Neural progenitor cell (in vitro differentiated cells): Measurements from ENCODE around the gene ARHGAP40. TPM values are rescaled to one million over a fixed set of nuclear protein-coding genes. Genes with fewer than 3 reads are reported as not detected.

Experiments
- DNase-seq: peaks from one replicate; pipeline ENCODE4 v3.0.0-alpha.2; 2016; ENCODE audit warnings: low spot score
- H2AFZ ChIP-seq: fragments of 200-600 bp; sonication (generic); replicated peaks from 2 replicates; pipeline ENCODE4 v1.6.1; 2016; ENCODE audit warnings: antibody characterized with exemption
- H3F3A ChIP-seq: fragments of 200-600 bp; sonication (generic); 2 replicates; pipeline ENCODE4 v1.6.1; 2016; ENCODE audit warnings: antibody characterized with exemption, low read depth
- H3K27ac ChIP-seq: fragments of 200-600 bp; sonication (generic); 2 replicates; pipeline ENCODE4 v1.5.1; 2016; ENCODE audit warnings: mild to moderate bottlenecking
- H3K27me3 ChIP-seq: fragments of 200-600 bp; sonication (generic); 2 replicates; pipeline ENCODE4 v1.6.1; 2016; ENCODE audit warnings: mild to moderate bottlenecking, moderate library complexity
- H3K36me3 ChIP-seq: fragments of 200-600 bp; sonication (generic); 2 replicates; pipeline ENCODE4 v1.5.1; 2016
- H3K4me1 ChIP-seq: fragments of 200-600 bp; sonication (generic); 2 replicates; pipeline ENCODE4 v1.6.1; 2016; ENCODE audit warnings: mixed run types
- H3K4me2 ChIP-seq: fragments of 200-600 bp; sonication (generic); 2 replicates; pipeline ENCODE4 v1.6.1; 2016
- H3K4me3 ChIP-seq: fragments of 200-600 bp; sonication (generic); 2 replicates; pipeline ENCODE4 v1.5.1; 2016
- H3K79me2 ChIP-seq: fragments of 200-600 bp; sonication (generic); 2 replicates; pipeline ENCODE4 v1.6.1; 2016; ENCODE audit warnings: low read depth
- H3K9ac ChIP-seq: fragments of 200-600 bp; sonication (generic); 2 replicates; pipeline ENCODE4 v1.6.1; 2016
- H3K9me3 ChIP-seq: fragments of 200-600 bp; sonication (generic); 2 replicates; pipeline ENCODE4 v1.5.1; 2016; ENCODE audit warnings: low read depth
- H4K20me1 ChIP-seq: fragments of 200-600 bp; sonication (generic); 2 replicates; pipeline ENCODE4 v1.6.1; 2016; ENCODE audit warnings: low read depth
- H3K27ac Mint-ChIP-seq: 3 replicates; pipeline ENCODE4 v1.8.0; 2021; ENCODE audit warnings: mixed read lengths
- H3K27me3 Mint-ChIP-seq: 2 replicates; pipeline ENCODE4 v1.8.0; 2022; ENCODE audit warnings: low read depth, mild to moderate bottlenecking, inconsistent platforms, moderate library complexity, mixed read lengths; ENCODE audit not compliant: insufficient read depth
- H3K36me3 Mint-ChIP-seq: 3 replicates; pipeline ENCODE4 v1.8.0; 2021; ENCODE audit warnings: mixed read lengths
- H3K4me1 Mint-ChIP-seq: 3 replicates; pipeline ENCODE4 v1.8.0; 2021; ENCODE audit warnings: mixed read lengths
- H3K4me3 Mint-ChIP-seq: 3 replicates; pipeline ENCODE4 v1.8.0; 2021; ENCODE audit warnings: mild to moderate bottlenecking, moderate library complexity, mixed read lengths
- H3K9me3 Mint-ChIP-seq: 3 replicates; pipeline ENCODE4 v1.8.0; 2020; ENCODE audit warnings: mixed read lengths
- EZH2 ChIP-seq: fragments of 200-600 bp; sonication (generic); IDR thresholded peaks from 2 replicates; pipeline ENCODE4 v1.6.1; 2017; ENCODE audit warnings: antibody characterized with exemption, mild to moderate bottlenecking, moderate library complexity
- EZH2phosphoT487 ChIP-seq: fragments of 200-600 bp; sonication (generic); IDR thresholded peaks from 2 replicates; pipeline ENCODE4 v1.6.1; 2017; ENCODE audit warnings: antibody characterized with exemption
- total RNA-seq: library from RNA; depleted of rRNA; stranded (reverse); fragments of >200 nt; gene quantifications from 2 replicates; pipeline ENCODE4 v1.2.3, GENCODE V29; 2015; ENCODE audit warnings: low replicate concordance
- TF ChIP-seq, protein P1 (sequence below): fragments of 200-600 bp; sonication (generic); IDR thresholded peaks from 2 replicates; pipeline ENCODE4 v1.5.1; 2017; ENCODE audit warnings: antibody characterized with exemption, mild to moderate bottlenecking

ARHGAP40 gene
- total RNA-seq, 1 donor from 2014 or later, result not detected

DNA sequence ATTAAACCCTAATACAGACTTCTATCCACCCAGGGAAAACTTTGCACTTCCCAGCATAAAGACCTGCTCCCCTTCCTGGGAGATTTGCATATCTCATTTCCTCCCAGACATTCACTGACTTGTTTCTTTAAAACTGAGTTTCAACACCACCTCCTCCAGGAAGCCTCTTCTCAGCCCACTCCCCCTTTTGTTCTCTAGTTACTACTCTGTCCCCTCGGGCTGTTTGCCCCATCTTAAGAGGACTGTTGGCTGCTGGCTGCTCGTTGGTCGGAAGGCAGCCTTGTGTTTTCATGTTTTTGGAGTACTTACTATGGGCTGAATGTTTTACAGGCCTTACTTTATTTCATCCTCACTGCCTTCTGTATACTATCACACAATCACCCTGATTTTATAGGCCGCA lies 6.6 kb downstream of the ARHGAP40 start:
- no peaks in the 10 kb centered on the region for H3K36me3 Mint-ChIP-seq
- Histone ChIP-seq H3K4me3 (no peak overlapping the region), H3K9ac (no peak overlapping the region), H3K4me1 (no peaks in the 10 kb centered on the region), H3K79me2 (no peaks in the 10 kb centered on the region), H3K4me2 (no peak overlapping the region), H3K9me3 (no peaks in the 10 kb centered on the region), H3F3A (no peaks in the 10 kb centered on the region), H2AFZ (peak overlapping the region; percentile 39), H3K36me3 (no peaks in the 10 kb centered on the region), H3K27me3 (peaks cover 9% of the 10 kb centered on the region), H3K27ac (no peak overlapping the region), H4K20me1 (no peaks in the 10 kb centered on the region)
- TF ChIP-seq EZH2phosphoT487 (no peak), EZH2 (no peak)
- TF ChIP-seq, protein P1, sequence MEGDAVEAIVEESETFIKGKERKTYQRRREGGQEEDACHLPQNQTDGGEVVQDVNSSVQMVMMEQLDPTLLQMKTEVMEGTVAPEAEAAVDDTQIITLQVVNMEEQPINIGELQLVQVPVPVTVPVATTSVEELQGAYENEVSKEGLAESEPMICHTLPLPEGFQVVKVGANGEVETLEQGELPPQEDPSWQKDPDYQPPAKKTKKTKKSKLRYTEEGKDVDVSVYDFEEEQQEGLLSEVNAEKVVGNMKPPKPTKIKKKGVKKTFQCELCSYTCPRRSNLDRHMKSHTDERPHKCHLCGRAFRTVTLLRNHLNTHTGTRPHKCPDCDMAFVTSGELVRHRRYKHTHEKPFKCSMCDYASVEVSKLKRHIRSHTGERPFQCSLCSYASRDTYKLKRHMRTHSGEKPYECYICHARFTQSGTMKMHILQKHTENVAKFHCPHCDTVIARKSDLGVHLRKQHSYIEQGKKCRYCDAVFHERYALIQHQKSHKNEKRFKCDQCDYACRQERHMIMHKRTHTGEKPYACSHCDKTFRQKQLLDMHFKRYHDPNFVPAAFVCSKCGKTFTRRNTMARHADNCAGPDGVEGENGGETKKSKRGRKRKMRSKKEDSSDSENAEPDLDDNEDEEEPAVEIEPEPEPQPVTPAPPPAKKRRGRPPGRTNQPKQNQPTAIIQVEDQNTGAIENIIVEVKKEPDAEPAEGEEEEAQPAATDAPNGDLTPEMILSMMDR, result no peak
- no peak for DNase-seq
- H3K27me3 Mint-ChIP-seq, result peaks cover 9% of the 10 kb centered on the region
- peak overlapping the region; percentile 11 for H3K27ac Mint-ChIP-seq
- peaks cover 16% of the 10 kb centered on the region for H3K4me1 Mint-ChIP-seq
- no peak overlapping the region for H3K4me3 Mint-ChIP-seq
- H3K9me3 Mint-ChIP-seq, result no peaks in the 10 kb centered on the region

DNA sequence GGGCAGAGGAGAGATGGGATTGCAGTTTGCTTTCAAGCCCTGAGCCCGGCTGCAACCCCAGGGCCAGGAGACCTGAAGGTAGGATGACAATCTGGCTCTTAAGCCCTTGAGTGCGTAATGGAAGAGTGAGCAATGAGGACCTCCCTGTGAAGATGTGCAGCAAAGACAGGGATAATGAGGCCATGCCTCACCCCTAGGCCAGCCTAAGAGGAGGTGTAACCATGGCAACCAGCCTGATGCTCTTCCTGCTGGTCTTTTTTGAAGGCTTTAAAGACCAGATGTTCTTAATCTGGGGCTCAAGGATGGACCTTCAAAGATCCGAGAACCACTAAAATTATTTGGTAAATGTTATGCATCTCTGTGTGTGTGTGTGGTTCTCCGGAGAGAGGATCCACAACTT lies 8.2 kb downstream of the ARHGAP40 start:
- Histone ChIP-seq H3K9ac (no peak overlapping the region), H3K9me3 (no peaks in the 10 kb centered on the region), H3K4me1 (no peaks in the 10 kb centered on the region), H4K20me1 (no peaks in the 10 kb centered on the region), H3K4me3 (no peak overlapping the region), H3K27me3 (no peaks in the 10 kb centered on the region), H3K79me2 (no peaks in the 10 kb centered on the region), H2AFZ (no peak overlapping the region), H3K36me3 (no peaks in the 10 kb centered on the region), H3K4me2 (no peak overlapping the region), H3F3A (no peaks in the 10 kb centered on the region), H3K27ac (no peak overlapping the region)
- H3K4me3 Mint-ChIP-seq, result no peak overlapping the region
- peaks cover 9% of the 10 kb centered on the region for H3K27me3 Mint-ChIP-seq
- H3K4me1 Mint-ChIP-seq, result peaks cover 15% of the 10 kb centered on the region
- no peaks in the 10 kb centered on the region for H3K9me3 Mint-ChIP-seq
- DNase-seq, result peak; percentile 69
- no peak overlapping the region for H3K27ac Mint-ChIP-seq
- H3K36me3 Mint-ChIP-seq, result no peaks in the 10 kb centered on the region
- TF ChIP-seq, protein P1, result no peak
- TF ChIP-seq EZH2 (no peak), EZH2phosphoT487 (no peak)

DNA sequence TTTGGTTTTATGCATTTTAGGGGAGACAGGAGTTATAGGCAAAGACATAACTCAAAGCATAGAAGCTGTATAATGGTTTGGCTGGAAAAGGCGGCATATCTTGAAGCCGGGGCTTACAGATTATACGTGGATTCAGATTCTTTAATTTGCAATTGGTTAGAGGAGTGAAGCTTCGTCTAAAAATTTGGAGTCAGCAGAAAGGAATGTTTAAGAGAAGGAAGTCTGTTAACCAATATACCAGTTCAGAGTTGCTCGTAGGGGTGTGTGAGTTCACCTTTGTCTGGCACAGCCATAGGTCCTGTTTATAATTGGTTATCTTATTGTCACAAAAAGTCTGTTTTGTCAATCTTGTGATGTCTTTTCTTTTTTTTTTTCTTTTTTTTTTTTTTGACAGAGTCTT lies 8.9 kb downstream of the ARHGAP40 start:
- Mint-ChIP-seq H3K27ac (no peak overlapping the region), H3K36me3 (no peaks in the 10 kb centered on the region), H3K27me3 (peaks cover 15% of the 10 kb centered on the region), H3K9me3 (no peaks in the 10 kb centered on the region), H3K4me1 (peaks cover 10% of the 10 kb centered on the region), H3K4me3 (no peak overlapping the region)
- H3F3A ChIP-seq, result no peaks in the 10 kb centered on the region
- no peak overlapping the region for H3K4me2 ChIP-seq
- H3K27ac ChIP-seq, result no peak overlapping the region
- H3K79me2 ChIP-seq, result no peaks in the 10 kb centered on the region
- no peaks in the 10 kb centered on the region for H3K9me3 ChIP-seq
- TF ChIP-seq, protein P1, result no peak
- no peak for TF ChIP-seq EZH2phosphoT487
- TF ChIP-seq EZH2, result no peak
- H2AFZ ChIP-seq, result no peak overlapping the region
- H4K20me1 ChIP-seq, result no peaks in the 10 kb centered on the region
- H3K27me3 ChIP-seq, result no peaks in the 10 kb centered on the region
- no peak overlapping the region for H3K4me3 ChIP-seq
- DNase-seq, result no peak
- no peaks in the 10 kb centered on the region for H3K36me3 ChIP-seq
- no peak overlapping the region for H3K9ac ChIP-seq
- no peaks in the 10 kb centered on the region for H3K4me1 ChIP-seq
